Measurements from ENCODE around the gene TRIM14. TPM values are rescaled to one million over a fixed set of nuclear protein-coding genes. Genes with fewer than 3 reads are reported as not detected.

The TRIM14 gene
- total RNA-seq, 4 donors from 2014 or later: 21.0 to 39.2 (median 31.6) TPM

- WGBS, 2 donors: 62 to 83% methylated on average over 5 of the region's 5 CpGs
- intact Hi-C loops (cut with DNase I): no loop called here
- no peak for DNase-seq
Observed at GRCh38 chr9:98047002-98047401, 72.0 kb downstream of the TRIM14 start.

GRCh38 chr9:98046180-98046543, 72.9 kb downstream of the TRIM14 start:
- no peak for DNase-seq
- Histone ChIP-seq H3K27me3 (no peaks in the 10 kb centered on the region), H3K9me3 (no peaks in the 10 kb centered on the region), H3K4me3 (peak overlapping the region in 1 of 4 donors; percentile 45), H3K27ac (no peak overlapping the region), H3K4me1 (no peaks in the 10 kb centered on the region), H3K36me3 (no peaks in the 10 kb centered on the region)
- WGBS, 2 donors: 84 to 87% methylated on average over 9 of the region's 9 CpGs
- intact Hi-C loops (cut with DNase I): no loop called here
- no peak for TF ChIP-seq POLR2A (IDR thresholded peaks at IDR 0.05)
- no peak for TF ChIP-seq CTCF (IDR thresholded peaks at IDR 0.05)

More at GRCh38 chr9:98047002-98047401, 72.0 kb downstream of the TRIM14 start:
- Histone ChIP-seq H3K36me3 (no peaks in the 10 kb centered on the region), H3K4me3 (no peak overlapping the region), H3K27ac (no peak overlapping the region), H3K4me1 (no peaks in the 10 kb centered on the region), H3K27me3 (no peaks in the 10 kb centered on the region), H3K9me3 (no peaks in the 10 kb centered on the region)
- TF ChIP-seq CTCF (IDR thresholded peaks at IDR 0.05) (no peak), POLR2A (IDR thresholded peaks at IDR 0.05) (no peak)

GRCh38 chr9:98045234-98046179, 73.5 kb downstream of the TRIM14 start:
- Histone ChIP-seq H3K4me1 (no peaks in the 10 kb centered on the region), H3K36me3 (no peaks in the 10 kb centered on the region), H3K4me3 (peak overlapping the region in 1 of 4 donors; percentile 45), H3K27me3 (no peaks in the 10 kb centered on the region), H3K27ac (peak overlapping the region in 1 of 4 donors; percentile 28), H3K9me3 (no peaks in the 10 kb centered on the region)
- TF ChIP-seq POLR2A (IDR thresholded peaks at IDR 0.05) (no peak), CTCF (IDR thresholded peaks at IDR 0.05) (no peak)
- WGBS, 2 donors: 59 to 70% methylated on average over 6 of the region's 6 CpGs
- DNase-seq: no peak
- intact Hi-C loops (cut with DNase I): no loop called here

GRCh38 chr9:98043915-98044314, 75.1 kb downstream of the TRIM14 start:
- no peak for DNase-seq
- Histone ChIP-seq H3K27me3 (no peaks in the 10 kb centered on the region), H3K9me3 (no peaks in the 10 kb centered on the region), H3K36me3 (no peaks in the 10 kb centered on the region), H3K4me1 (no peaks in the 10 kb centered on the region), H3K4me3 (no peak overlapping the region), H3K27ac (no peak overlapping the region)
- WGBS, 2 donors: 81 to 84% methylated on average over 5 of the region's 5 CpGs
- intact Hi-C loops (cut with DNase I): no loop called here
- TF ChIP-seq CTCF (IDR thresholded peaks at IDR 0.05) (no peak), POLR2A (IDR thresholded peaks at IDR 0.05) (no peak)

- Histone ChIP-seq H3K4me3 (no peak overlapping the region), H3K27me3 (no peaks in the 10 kb centered on the region), H3K36me3 (no peaks in the 10 kb centered on the region), H3K4me1 (peaks cover 0 to 16% (median 0%) of the 10 kb centered on the region in 3 donors), H3K27ac (no peak overlapping the region), H3K9me3 (no peaks in the 10 kb centered on the region)
- intact Hi-C loops (cut with DNase I): no loop called here
- no peak for TF ChIP-seq CTCF (IDR thresholded peaks at IDR 0.05)
- no peak for TF ChIP-seq POLR2A (IDR thresholded peaks at IDR 0.05)
- WGBS, 2 donors: 90 to 95% methylated on average over 6 of the region's 6 CpGs
- no peak for DNase-seq
Observed at GRCh38 chr9:98040212-98040611, 78.8 kb downstream of the TRIM14 start.

Measured in esophagus squamous epithelium (tissue), 5 donors.